Psoas muscle (tissue), 8 donors: ENCODE data around the gene UBTF. TPM values are rescaled to one million over a fixed set of nuclear protein-coding genes. Genes with fewer than 3 reads are reported as not detected.

Experiments
- ATAC-seq, 4 donors: fragments of 200-7000 bp; cut with Tn5 transposase; one replicate each; pipeline ENCODE4 v1.9.1; 2020; ENCODE audit warnings: moderate library complexity in 3 of 4, mild to moderate bottlenecking in 2 of 4
- DNase-seq, 2 donors: peaks; one replicate each; pipeline ENCODE4 v3.0.0-alpha.2; 2020
- H3K27ac ChIP-seq: fragments of 200-600 bp; one replicate; pipeline ENCODE4 v1.8.0; 2022
- H3K27me3 ChIP-seq, 3 donors: fragments of 200-600 bp in 1 of 3; one replicate each; pipeline versions ENCODE4 v1.6.1 to v1.8.0; 2013 to 2022; ENCODE audit warnings: low read length in 2 of 3, mild to moderate bottlenecking in 2 of 3, moderate library complexity in 1 of 3; ENCODE audit not compliant: insufficient read depth in 3 of 3
- H3K36me3 ChIP-seq, 2 donors: fragments of 200-600 bp in 1 of 2; one replicate each; pipeline versions ENCODE4 v1.6.1 to v1.8.0; 2013 to 2022; ENCODE audit warnings: low read depth in 1 of 2, mild to moderate bottlenecking in 1 of 2, moderate library complexity in 1 of 2; ENCODE audit not compliant: insufficient read depth in 1 of 2
- H3K4me1 ChIP-seq: fragments of 200-600 bp; one replicate; pipeline ENCODE4 v1.8.0; 2022
- H3K4me3 ChIP-seq: fragments of 200-600 bp; one replicate; pipeline ENCODE4 v1.8.0; 2022; ENCODE audit warnings: mild to moderate bottlenecking
- H3K9me3 ChIP-seq: fragments of 200-600 bp; one replicate; pipeline ENCODE4 v1.8.0; 2022
- CTCF ChIP-seq: fragments of 200-600 bp; IDR thresholded peaks from one replicate; pipeline ENCODE4 v1.8.0; 2022; ENCODE audit warnings: antibody characterized with exemption
- WGBS, 3 donors: extraction: QIAGEN DNeasy Blood & Tissue Kit; methylation state at CpG; one replicate each; pipeline versions ENCODE4 v1.1.6 to v1.1.7; 2013; 5-methylcytosine and 5-hydroxymethylcytosine counted together
- intact Hi-C, 2 donors: fragments of 100-400 bp; cut with DNase I; formaldehyde crosslinking; loops; one replicate each; pipeline versions ENCODE4 v1.11.0 to v1.14.2; 2022
- polyA plus RNA-seq, 3 donors: library from polyadenylated mRNA; stranded (reverse); fragments of 200-250 nt; gene quantifications; one replicate each; pipeline ENCODE4 v1.2.3, GENCODE V29; 2013
- total RNA-seq, 4 donors: library from RNA; stranded (reverse); fragmentation: NEBNext Ultra II Directional in 2 of 4; extraction: Animal tissue kit (Norgen Biotek cat#: 25700) in 2 of 4; gene quantifications; one replicate each; pipeline versions ENCODE4 v1.2.1 to v1.2.4, GENCODE V29; 2021 to 2023
- donor health status: healthy with polysubstance abuse.
- donor health status: DM: no; HTN: no; CAD: no; lungs with moderate emphysema.
- donor health status: Bipolar disorder and iron deficiency.
- donor health status: healthy.
- donor health status: DM: yes; HTN: yes; CAD: no.
- donor health status: DM: no; HTN: no; CAD: no.
- donor health status: DM: no; HTN: no; CAD: no.
- donor health status: DM: yes; HTN: yes; CAD: no.

Gene UBTF
- total and polyA plus RNA-seq, 7 donors, result 36.0 to 67.5 (median 47.6) TPM

- H3K4me3 ChIP-seq, result no peak overlapping the region
- no peak for DNase-seq
These were observed 45.0 kb downstream of the UBTF start for GRCh38 chr17:44174427-44174826.

GRCh38 chr17:44171931-44172455 lies 47.5 kb downstream of the UBTF start:
- no peak for TF ChIP-seq CTCF
- intact Hi-C loops, result no loop called here
- Histone ChIP-seq H3K27me3 (no peaks in the 10 kb centered on the region), H3K9me3 (no peaks in the 10 kb centered on the region), H3K4me3 (peak overlapping the region; percentile 77), H3K4me1 (peaks cover 41% of the 10 kb centered on the region), H3K36me3 (peaks cover 0 to 40% of the 10 kb centered on the region in 2 donors), H3K27ac (peak overlapping the region; percentile 100)
- peak in 1 of 2 donors; percentile 51 for DNase-seq
- WGBS, 3 donors, result 27 to 50% (median 38%) methylated on average over 17 of the region's 17 CpGs
- ATAC-seq, result no peak

More at GRCh38 chr17:44174427-44174826, 45.0 kb downstream of the UBTF start:
- Histone ChIP-seq H3K36me3 (peaks cover 0 to 64% of the 10 kb centered on the region in 2 donors), H3K27me3 (no peaks in the 10 kb centered on the region), H3K4me1 (peaks cover 29% of the 10 kb centered on the region), H3K27ac (peak overlapping the region; percentile 2), H3K9me3 (no peaks in the 10 kb centered on the region)
- no peak for TF ChIP-seq CTCF
- intact Hi-C loops, result no loop called here
- 44 to 83% (median 51%) methylated on average over 2 of the region's 2 CpGs for WGBS, 3 donors
- no peak for ATAC-seq

GRCh38 chr17:44170499-44171201 lies 48.8 kb downstream of the UBTF start, which contains the start of gene ASB16:
Gene ASB16, plus strand, starts transcription at chr17:44170704. Its CDS starts 86 bp downstream, at chr17:44170790.
- TF ChIP-seq CTCF, result no peak
- Histone ChIP-seq H3K27me3 (no peaks in the 10 kb centered on the region), H3K9me3 (no peaks in the 10 kb centered on the region), H3K4me3 (peak within 1 kb of the TSS; percentile 77), H3K4me1 (peaks cover 41% of the 10 kb centered on the region), H3K27ac (peak within 1 kb of the TSS; percentile 100), H3K36me3 (peaks cover 0 to 27% of the 10 kb centered on the region in 2 donors)
- WGBS, 3 donors, result 7 to 12% (median 11%) methylated on average over 17 to 21 of the region's 21 CpGs
- intact Hi-C loops, result no loop called here
- DNase-seq (peak; percentile 63 to 89), ATAC-seq (peak; percentile 90 to 93 (median 92))

- H3K36me3 ChIP-seq, result peaks cover 0 to 24% of the 10 kb centered on the region in 2 donors
- peak overlapping the region; percentile 100 for H3K27ac ChIP-seq
- no peak for TF ChIP-seq CTCF
- H3K9me3 ChIP-seq, result no peaks in the 10 kb centered on the region
- DNase-seq, result no peak
- intact Hi-C loops, result no loop called here
- H3K27me3 ChIP-seq, result no peaks in the 10 kb centered on the region
- ATAC-seq, result peak; percentile 31 to 59 (median 58)
- H3K4me3 ChIP-seq, result peak overlapping the region; percentile 77
- WGBS, 3 donors, result 32 to 42% (median 33%) methylated on average over 5 of the region's 5 CpGs
- H3K4me1 ChIP-seq, result peaks cover 41% of the 10 kb centered on the region
These were observed 49.4 kb downstream of the UBTF start for GRCh38 chr17:44170135-44170498.
